CD4-positive, alpha-beta memory T cell (primary cell): Measurements from ENCODE around the gene ACOX2. TPM values are rescaled to one million over a fixed set of nuclear protein-coding genes. Genes with fewer than 3 reads are reported as not detected.

Experiments used
- CTCF ChIA-PET: fragments of 350-600 bp; sonication (Branson Sonifier 250); formaldehyde crosslinking; loops from one replicate; lab custom pipeline; 2021; ENCODE audit warnings: inconsistent platforms; ENCODE audit not compliant: partially characterized antibody; lab: Charles Lee
- POLR2A ChIA-PET: fragments of 350-600 bp; sonication (Branson Sonifier 250); formaldehyde crosslinking; loops from one replicate; lab custom pipeline; 2021; ENCODE audit not compliant: partially characterized antibody; lab: Charles Lee
- DNase-seq, 5 donors: peaks; one replicate each; pipeline versions ENCODE4 v3.0.0 to v3.0.0-alpha.2; 2020 to 2022; ENCODE audit warnings: mixed read lengths in 1 of 5
- H3K27ac ChIP-seq: one replicate; pipeline ENCODE4 v1.7.0; 2013; ENCODE audit warnings: low read depth, low read length
- H3K27me3 ChIP-seq: 2 replicates; pipeline ENCODE4 v1.7.0; 2013; ENCODE audit warnings: mild to moderate bottlenecking, low read length, moderate library complexity; ENCODE audit not compliant: insufficient read depth
- H3K36me3 ChIP-seq: 2 replicates; pipeline ENCODE4 v1.7.0; 2013; ENCODE audit warnings: mild to moderate bottlenecking, low read length, moderate library complexity; ENCODE audit not compliant: insufficient read depth
- H3K4me1 ChIP-seq: 2 replicates; pipeline ENCODE4 v1.7.0; 2013; ENCODE audit warnings: mild to moderate bottlenecking, low read length, moderate library complexity; ENCODE audit not compliant: insufficient read depth
- H3K4me3 ChIP-seq, 2 donors: one replicate each; pipeline ENCODE4 v1.7.0; 2013; ENCODE audit warnings: low read length in 2 of 2, mild to moderate bottlenecking in 1 of 2
- H3K9me3 ChIP-seq, 2 donors: one replicate each; pipeline ENCODE4 v1.7.0; 2013; ENCODE audit warnings: low read length in 2 of 2, control low read depth in 1 of 2; ENCODE audit not compliant: control insufficient read depth in 1 of 2
- H3K27ac Mint-ChIP-seq, 7 donors: one replicate each; pipeline ENCODE4 v1.8.0; 2020 to 2021; ENCODE audit warnings: mixed read lengths in 7 of 7, mild to moderate bottlenecking in 6 of 7, inconsistent platforms in 3 of 7, moderate library complexity in 3 of 7
- H3K27me3 Mint-ChIP-seq, 2 donors: one replicate each; pipeline ENCODE4 v1.8.0; 2020 to 2021; ENCODE audit warnings: mixed read lengths in 2 of 2
- H3K36me3 Mint-ChIP-seq, 2 donors: one replicate each; pipeline ENCODE4 v1.8.0; 2020 to 2021; ENCODE audit warnings: mixed read lengths in 2 of 2, inconsistent platforms in 1 of 2, mild to moderate bottlenecking in 1 of 2
- H3K4me1 Mint-ChIP-seq, 4 donors: one replicate each; pipeline ENCODE4 v1.8.0; 2020 to 2021; ENCODE audit warnings: mixed read lengths in 4 of 4, mild to moderate bottlenecking in 1 of 4
- H3K4me3 Mint-ChIP-seq, 8 donors: one replicate each; pipeline ENCODE4 v1.8.0; 2020 to 2021; ENCODE audit warnings: mixed read lengths in 8 of 8, mild to moderate bottlenecking in 7 of 8, moderate library complexity in 6 of 8, inconsistent platforms in 3 of 8
- H3K9me3 Mint-ChIP-seq, 8 donors: one replicate each; pipeline ENCODE4 v1.8.0; 2020 to 2021; ENCODE audit warnings: mixed read lengths in 8 of 8, mild to moderate bottlenecking in 5 of 8, inconsistent platforms in 3 of 8, moderate library complexity in 1 of 8
- intact Hi-C: fragments of 100-400 bp; cut with micrococcal nuclease; formaldehyde crosslinking; loops from one replicate; pipeline ENCODE4 v1.15.1; 2023
- polyA plus RNA-seq, 2 donors: library from polyadenylated mRNA; unstranded; fragments of 300-500 nt; fragmentation: Illumina TruSeq; gene quantifications; one replicate each; pipeline ENCODE4 v1.2.3, GENCODE V29; 2021
- total RNA-seq, 2 experiments: library from RNA; stranded (reverse); gene quantifications; one replicate each; pipeline ENCODE4 v1.2.3, GENCODE V29; 2021

ACOX2 gene
- total and polyA plus RNA-seq, 4 experiments from 2014 or later, result not detected

DNA sequence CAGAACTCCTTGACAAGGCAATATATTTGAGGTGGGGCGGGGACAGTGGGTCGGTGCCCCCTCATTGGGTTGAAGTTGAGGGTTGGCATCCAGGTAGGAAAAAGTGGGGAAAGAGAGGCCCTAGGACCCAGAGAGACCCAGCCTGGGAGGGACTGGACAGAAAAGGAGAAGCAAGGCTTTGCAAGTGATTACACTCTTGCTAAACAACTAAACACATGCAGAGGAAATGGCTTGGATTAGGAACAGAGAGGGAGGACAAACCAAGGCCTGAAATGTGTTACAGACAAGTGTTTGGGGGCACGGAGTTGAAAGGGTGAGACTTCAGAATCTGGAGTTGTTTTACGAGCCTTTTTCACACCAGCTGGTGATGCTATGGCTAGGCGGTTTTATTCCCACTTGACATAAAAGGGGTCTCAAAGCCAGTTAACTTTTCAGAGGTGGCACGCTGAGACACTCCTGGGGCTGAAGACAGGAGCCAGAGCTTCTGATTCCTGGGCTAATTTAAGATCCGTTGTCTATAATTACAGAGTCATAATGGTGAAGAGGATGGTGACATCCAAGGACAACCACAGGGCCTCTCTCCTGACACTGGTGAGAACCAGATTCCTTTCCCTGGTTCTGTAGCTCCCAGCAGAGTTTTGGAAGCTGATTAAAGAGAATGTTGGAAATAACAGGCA, 52.8 kb downstream of the ACOX2 start:
- no peak overlapping the region for H3K4me3 Mint-ChIP-seq
- Histone ChIP-seq H3K36me3 (no peaks in the 10 kb centered on the region), H3K9me3 (no peaks in the 10 kb centered on the region), H3K27me3 (no peaks in the 10 kb centered on the region), H3K4me1 (no peaks in the 10 kb centered on the region), H3K4me3 (no peak overlapping the region), H3K27ac (no peak overlapping the region)
- no peak for DNase-seq
- peaks cover 0 to 14% (median 7%) of the 10 kb centered on the region in 4 donors for H3K4me1 Mint-ChIP-seq
- POLR2A ChIA-PET, result interaction anchor here (1.7 kb wide), 1 partner anchor 13 kb away, joined by 5 read pairs; no protein-coding TSS in a partner anchor
- H3K27me3 Mint-ChIP-seq, result peaks cover 0 to 6% of the 10 kb centered on the region in 2 donors
- CTCF ChIA-PET, result interaction anchor here (0.7 to 2.7 kb wide), 4 partner anchors 9 to 177 kb away, joined by 3 to 11 read pairs (median 4); partner anchors contain the start of genes HTD2 and RPP14
- intact Hi-C loops, result no loop called here
- H3K36me3 Mint-ChIP-seq, result no peaks in the 10 kb centered on the region
- no peaks in the 10 kb centered on the region for H3K9me3 Mint-ChIP-seq
- no peak overlapping the region for H3K27ac Mint-ChIP-seq

DNA sequence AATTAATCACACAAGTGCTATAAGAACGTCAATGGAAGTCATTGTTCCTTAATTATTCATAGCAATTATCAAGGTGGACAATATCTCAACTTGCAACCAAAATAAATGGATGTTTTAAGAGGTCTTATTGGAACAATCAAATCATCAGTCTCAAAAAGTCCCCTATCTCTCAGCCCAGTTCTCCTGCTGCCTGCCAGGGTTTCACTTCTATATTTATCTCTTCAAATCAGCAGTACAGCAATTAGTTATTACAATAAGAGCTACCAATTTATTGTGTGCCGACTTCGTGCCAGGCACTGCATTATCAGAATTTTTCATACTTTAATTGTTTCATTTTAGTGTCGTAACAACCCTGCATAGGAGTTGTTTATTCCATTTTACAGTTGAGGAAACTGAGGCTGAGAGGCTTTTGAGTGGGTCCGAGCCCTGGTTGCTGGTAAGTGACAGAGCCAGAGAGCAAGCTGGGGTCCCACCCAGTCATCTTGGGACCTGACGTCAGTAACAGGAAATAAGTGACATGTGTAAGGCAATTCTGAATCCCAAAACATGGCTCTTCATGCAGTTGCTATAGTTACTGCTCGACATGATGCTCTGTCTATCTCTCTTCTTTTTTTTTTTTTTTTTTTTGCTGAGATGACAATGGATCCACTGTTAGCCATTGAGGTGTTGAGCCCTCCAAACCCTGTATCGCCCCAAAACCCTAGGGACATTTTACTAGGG, 53.9 kb downstream of the ACOX2 start:
- peaks cover 0 to 9% (median 3%) of the 10 kb centered on the region in 4 donors for H3K4me1 Mint-ChIP-seq
- no peaks in the 10 kb centered on the region for H3K27me3 ChIP-seq
- intact Hi-C loops, result no loop called here
- H3K9me3 ChIP-seq, result no peaks in the 10 kb centered on the region
- no peak overlapping the region for H3K27ac Mint-ChIP-seq
- CTCF ChIA-PET, result interaction anchor here (0.6 to 2.4 kb wide), 6 partner anchors 8 to 175 kb away, joined by 3 to 5 read pairs (median 3); no protein-coding TSS in a partner anchor
- DNase-seq, result no peak
- H3K27ac ChIP-seq, result no peak overlapping the region
- no peaks in the 10 kb centered on the region for H3K36me3 ChIP-seq
- no peaks in the 10 kb centered on the region for H3K9me3 Mint-ChIP-seq
- H3K27me3 Mint-ChIP-seq, result peaks cover 0 to 6% of the 10 kb centered on the region in 2 donors
- POLR2A ChIA-PET, result no interaction called here
- no peak overlapping the region for H3K4me3 ChIP-seq
- H3K4me3 Mint-ChIP-seq, result no peak overlapping the region
- no peaks in the 10 kb centered on the region for H3K36me3 Mint-ChIP-seq
- H3K4me1 ChIP-seq, result no peaks in the 10 kb centered on the region

DNA sequence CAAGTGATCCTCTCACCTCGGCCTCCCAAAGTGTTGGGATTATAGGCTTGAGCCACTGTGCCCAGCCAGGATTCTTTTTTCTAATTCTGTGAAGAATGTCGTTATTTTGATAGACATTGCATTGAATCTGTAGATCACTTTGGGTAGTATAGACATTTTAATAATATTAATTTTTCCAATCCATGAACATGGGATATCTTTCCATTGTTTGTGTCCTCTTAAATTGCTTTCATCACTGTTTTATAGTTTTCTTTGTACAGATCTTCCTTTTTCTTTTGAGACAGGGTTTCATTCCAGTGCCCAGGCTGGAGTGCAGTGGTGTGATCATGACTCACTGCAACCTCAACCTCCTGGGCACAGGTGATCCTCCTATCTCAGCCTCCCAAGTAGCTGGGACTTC, 56.7 kb downstream of the ACOX2 start:
- H3K9me3 ChIP-seq, result no peaks in the 10 kb centered on the region
- POLR2A ChIA-PET, result no interaction called here
- no peaks in the 10 kb centered on the region for H3K9me3 Mint-ChIP-seq
- H3K4me3 Mint-ChIP-seq, result no peak overlapping the region
- H3K27ac ChIP-seq, result no peak overlapping the region
- no peak overlapping the region for H3K27ac Mint-ChIP-seq
- H3K36me3 ChIP-seq, result no peaks in the 10 kb centered on the region
- DNase-seq, result no peak
- CTCF ChIA-PET, result interaction anchor here (1.4 kb wide), 1 partner anchor 12 kb away, joined by 7 read pairs; the partner anchor contains the start of gene KCTD6
- intact Hi-C loops, result no loop called here
- no peaks in the 10 kb centered on the region for H3K27me3 ChIP-seq
- no peaks in the 10 kb centered on the region for H3K4me1 ChIP-seq
- peaks cover 0 to 6% of the 10 kb centered on the region in 2 donors for H3K27me3 Mint-ChIP-seq
- H3K4me1 Mint-ChIP-seq, result peaks cover 0 to 2% (median under 1%) of the 10 kb centered on the region in 4 donors
- H3K36me3 Mint-ChIP-seq, result no peaks in the 10 kb centered on the region
- no peak overlapping the region for H3K4me3 ChIP-seq

DNA sequence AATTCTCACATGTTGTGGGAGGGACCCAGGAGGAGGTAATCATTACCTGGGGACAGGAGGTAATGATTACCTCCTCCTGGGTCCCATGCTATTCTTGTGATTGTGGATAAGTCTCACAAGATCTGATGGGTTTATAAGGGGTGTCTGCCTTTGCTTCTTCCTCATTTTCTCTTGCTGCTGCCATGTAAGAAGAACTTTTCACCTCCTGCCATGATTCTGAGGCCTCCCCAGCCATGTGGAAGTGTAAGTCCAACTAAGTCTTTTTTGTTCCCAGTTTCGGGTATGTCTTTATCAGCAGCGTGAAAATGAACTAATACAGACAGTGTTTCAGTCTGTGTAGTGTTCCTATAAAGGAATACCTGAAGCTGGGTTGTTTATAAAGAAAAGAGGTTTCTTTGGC, 58.2 kb downstream of the ACOX2 start:
- no peaks in the 10 kb centered on the region for H3K27me3 ChIP-seq
- Mint-ChIP-seq H3K4me1 (peaks cover 6 to 17% (median 10%) of the 10 kb centered on the region in 4 donors), H3K9me3 (no peaks in the 10 kb centered on the region), H3K27me3 (peaks cover 0 to 6% of the 10 kb centered on the region in 2 donors), H3K36me3 (no peaks in the 10 kb centered on the region), H3K27ac (no peak overlapping the region), H3K4me3 (no peak overlapping the region)
- H3K9me3 ChIP-seq, result no peaks in the 10 kb centered on the region
- H3K4me3 ChIP-seq, result no peak overlapping the region
- no peak for DNase-seq
- CTCF ChIA-PET, result no interaction called here
- POLR2A ChIA-PET, result no interaction called here
- H3K4me1 ChIP-seq, result no peaks in the 10 kb centered on the region
- intact Hi-C loops, result no loop called here
- no peaks in the 10 kb centered on the region for H3K36me3 ChIP-seq
- no peak overlapping the region for H3K27ac ChIP-seq

DNA sequence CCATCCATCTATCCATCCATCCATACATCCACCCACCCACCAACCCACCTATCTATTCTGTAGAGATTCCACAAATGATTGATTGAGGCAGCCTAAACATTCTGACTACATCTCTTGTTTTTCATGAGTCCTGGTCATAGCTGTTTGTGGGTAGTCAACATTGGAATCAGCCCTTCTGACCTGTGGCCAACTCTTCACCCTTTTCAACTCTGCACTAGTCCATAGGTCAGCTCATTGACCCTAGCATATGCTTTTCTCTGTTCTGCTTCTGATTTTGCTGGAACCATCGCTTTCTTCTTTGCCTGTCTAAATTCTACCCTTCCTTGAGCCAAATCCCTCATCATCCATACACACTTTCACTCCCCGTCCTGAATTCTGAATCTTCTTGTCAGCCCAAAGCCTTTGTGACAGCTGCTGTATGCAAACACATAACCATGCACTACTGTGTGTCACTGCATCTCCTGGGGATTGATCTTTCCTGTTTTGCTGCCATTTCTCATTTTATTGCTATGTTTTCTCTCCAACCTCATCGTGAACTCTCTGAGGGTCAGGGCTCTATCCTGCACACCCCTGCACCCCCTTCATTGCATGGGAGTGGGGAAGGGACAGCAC, 61.9 kb downstream of the ACOX2 start:
- peak overlapping the region in 2 of 7 donors; percentile 10 to 32 for H3K27ac Mint-ChIP-seq
- Histone ChIP-seq H3K27me3 (no peaks in the 10 kb centered on the region), H3K4me3 (no peak overlapping the region), H3K36me3 (no peaks in the 10 kb centered on the region), H3K9me3 (no peaks in the 10 kb centered on the region), H3K4me1 (peaks cover 20% of the 10 kb centered on the region), H3K27ac (no peak overlapping the region)
- H3K4me3 Mint-ChIP-seq, result no peak overlapping the region
- intact Hi-C loops, result no loop called here
- H3K9me3 Mint-ChIP-seq, result no peaks in the 10 kb centered on the region
- no peaks in the 10 kb centered on the region for H3K27me3 Mint-ChIP-seq
- no peak for DNase-seq
- no peaks in the 10 kb centered on the region for H3K36me3 Mint-ChIP-seq
- POLR2A ChIA-PET, result no interaction called here
- CTCF ChIA-PET, result interaction anchor here (4.2 kb wide), 1 partner anchor 168 kb away, joined by 16 read pairs; the partner anchor contains the start of genes HTD2 and RPP14
- peaks cover 18 to 41% (median 28%) of the 10 kb centered on the region in 4 donors for H3K4me1 Mint-ChIP-seq

DNA sequence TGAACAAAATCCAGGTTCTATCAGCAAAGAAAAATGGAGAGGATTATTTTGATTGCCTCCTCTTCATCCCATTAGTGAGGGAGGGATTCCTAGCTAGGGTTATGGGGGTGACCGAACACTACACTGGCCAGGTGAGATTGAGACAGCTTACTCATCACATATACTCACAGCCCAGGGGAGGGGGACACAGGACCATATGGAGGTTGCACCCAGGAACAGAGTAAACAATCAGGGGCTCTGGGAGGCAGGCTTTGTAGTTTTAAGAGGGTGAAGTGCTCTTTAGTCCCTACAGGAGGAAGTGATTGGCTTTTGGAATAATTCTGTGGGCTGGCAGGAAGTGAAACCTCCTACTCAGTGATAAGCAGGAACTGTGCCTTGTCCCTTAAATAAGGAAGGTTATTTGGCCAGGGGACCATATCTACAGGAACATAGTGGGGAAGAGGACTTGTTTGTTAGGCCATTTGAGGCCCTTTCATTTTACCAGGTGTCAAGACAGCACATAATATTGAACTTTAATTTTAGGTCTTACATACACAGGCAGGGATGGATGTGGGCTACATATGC, 62.6 kb downstream of the ACOX2 start:
- H3K27me3 ChIP-seq, result no peaks in the 10 kb centered on the region
- no peaks in the 10 kb centered on the region for H3K9me3 ChIP-seq
- peak overlapping the region in 2 of 7 donors; percentile 32 to 65 for H3K27ac Mint-ChIP-seq
- CTCF ChIA-PET, result interaction anchor here (0.8 to 6.2 kb wide), 3 partner anchors 10 to 168 kb away, joined by 4 to 44 read pairs (median 16); partner anchors contain the start of genes HTD2, KCTD6 and RPP14
- H3K27ac ChIP-seq, result no peak overlapping the region
- no peak overlapping the region for H3K4me3 ChIP-seq
- H3K4me1 ChIP-seq, result peaks cover 20% of the 10 kb centered on the region
- no peaks in the 10 kb centered on the region for H3K9me3 Mint-ChIP-seq
- DNase-seq, result no peak
- no peaks in the 10 kb centered on the region for H3K36me3 ChIP-seq
- no peak overlapping the region for H3K4me3 Mint-ChIP-seq
- no peaks in the 10 kb centered on the region for H3K27me3 Mint-ChIP-seq
- no peaks in the 10 kb centered on the region for H3K36me3 Mint-ChIP-seq
- POLR2A ChIA-PET, result no interaction called here
- intact Hi-C loops, result no loop called here
- H3K4me1 Mint-ChIP-seq, result peaks cover 18 to 41% (median 29%) of the 10 kb centered on the region in 4 donors
